Gastroesophageal sphincter (tissue), 4 donors: Measurements from ENCODE around the gene RPTOR. TPM values are rescaled to one million over a fixed set of nuclear protein-coding genes. Genes with fewer than 3 reads are reported as not detected.

Experiments used
- ATAC-seq: fragments of 150-250 bp; one replicate; pipeline ENCODE4 v1.9.1; 2016; ENCODE audit warnings: mild to moderate bottlenecking, moderate library complexity
- H3K27ac ChIP-seq, 4 donors: fragments of 200-600 bp; sonication (generic) in 3 of 4; 1 replicate in 3 of 4; 2 replicates in 1 of 4; pipeline ENCODE4 v1.5.1; 2016 to 2019
- H3K27me3 ChIP-seq: fragments of 200-600 bp; sonication (generic); one replicate; pipeline ENCODE4 v1.5.1; 2019
- H3K36me3 ChIP-seq, 2 donors: fragments of 200-600 bp; sonication (generic); one replicate each; pipeline ENCODE4 v1.5.1; 2019; ENCODE audit warnings: control low read depth in 1 of 2
- H3K4me1 ChIP-seq, 3 donors: fragments of 200-600 bp; sonication (generic); 1 replicate in 2 of 3; 2 replicates in 1 of 3; pipeline ENCODE4 v1.5.1; 2016 to 2019; ENCODE audit warnings: control low read depth in 2 of 3
- H3K4me3 ChIP-seq, 2 donors: fragments of 200-600 bp; sonication (generic); one replicate each; pipeline ENCODE4 v1.5.1; 2019; ENCODE audit warnings: mild to moderate bottlenecking in 1 of 2, moderate library complexity in 1 of 2
- H3K9me3 ChIP-seq, 3 donors: fragments of 200-600 bp; sonication (generic); one replicate each; pipeline ENCODE4 v1.5.1; 2017 to 2019; ENCODE audit warnings: control low read depth in 2 of 3
- CTCF ChIP-seq, 4 experiments: fragments of 200-600 bp in 2 of 4; fragments of 450-650 bp in 2 of 4; sonication (generic) in 1 of 4; IDR thresholded peaks; one replicate each; pipeline ENCODE4 v1.5.1; 2017 to 2019; ENCODE audit warnings: antibody characterized with exemption in 4 of 4, mild to moderate bottlenecking in 2 of 4, moderate library complexity in 2 of 4
- EP300 ChIP-seq: sonication (generic); formaldehyde crosslinking; IDR thresholded peaks from one replicate; pipeline ENCODE4 v1.6.1; 2017; ENCODE audit warnings: antibody characterized with exemption, mild to moderate bottlenecking
- POLR2A ChIP-seq, 2 donors: fragments of 450-650 bp; IDR thresholded peaks; one replicate each; pipeline ENCODE4 v1.6.1; 2017; ENCODE audit warnings: antibody characterized with exemption in 2 of 2, mild to moderate bottlenecking in 2 of 2, moderate library complexity in 1 of 2
- POLR2AphosphoS5 ChIP-seq: sonication (generic); formaldehyde crosslinking; IDR thresholded peaks from one replicate; pipeline ENCODE4 v1.6.1; 2017; ENCODE audit warnings: antibody characterized with exemption
- WGBS, 2 donors: methylation state at CpG; one replicate each; pipeline ENCODE4 v1.1.5; 2018; ENCODE audit warnings: low coverage in 1 of 2; 5-methylcytosine and 5-hydroxymethylcytosine counted together
- total RNA-seq, 4 donors: library from RNA; depleted of rRNA; stranded (reverse); fragments of >200 nt; gene quantifications; one replicate each; pipeline ENCODE4 v1.1.0, GENCODE V29; 2016

The RPTOR gene
- total RNA-seq, 4 donors from 2014 or later, result 25.7 to 56.8 (median 39.7) TPM

GRCh38 chr17:80998748-80999535 lies 454.3 kb downstream of the RPTOR start:
- no peak overlapping the region for H3K27ac ChIP-seq
- no peak overlapping the region for H3K4me3 ChIP-seq
- 89 to 93% methylated on average over 3 to 9 of the region's 39 CpGs for WGBS, 2 donors
- H3K4me1 ChIP-seq, result peaks cover 0 to 31% (median 6%) of the 10 kb centered on the region in 3 donors
- ATAC-seq, result no peak
- TF ChIP-seq CTCF (IDR thresholded peaks at IDR 0.05) (no peak), POLR2AphosphoS5 (no peak), EP300 (no peak), POLR2A (IDR thresholded peaks at IDR 0.05) (no peak)
- H3K9me3 ChIP-seq, result no peaks in the 10 kb centered on the region
- peaks cover 0 to 64% of the 10 kb centered on the region in 2 donors for H3K36me3 ChIP-seq
- peaks cover 11% of the 10 kb centered on the region for H3K27me3 ChIP-seq

GRCh38 chr17:80999536-81000333 lies 455.1 kb downstream of the RPTOR start:
- TF ChIP-seq CTCF (IDR thresholded peaks at IDR 0.05), result no peak
- no peak for TF ChIP-seq EP300
- TF ChIP-seq POLR2A (IDR thresholded peaks at IDR 0.05), result no peak
- no peak for TF ChIP-seq POLR2AphosphoS5
- Histone ChIP-seq H3K4me1 (peaks cover 0 to 33% (median 12%) of the 10 kb centered on the region in 3 donors), H3K36me3 (peaks cover 0 to 57% of the 10 kb centered on the region in 2 donors), H3K9me3 (no peaks in the 10 kb centered on the region), H3K27me3 (peaks cover 19% of the 10 kb centered on the region), H3K27ac (no peak overlapping the region), H3K4me3 (no peak overlapping the region)
- no CpG with 5 or more reads among the region's 40 CpGs for WGBS, 2 donors
- no peak for ATAC-seq

- peaks cover 25% of the 10 kb centered on the region for H3K27me3 ChIP-seq
- TF ChIP-seq POLR2A (IDR thresholded peaks at IDR 0.05) (no peak), CTCF (IDR thresholded peaks at IDR 0.05) (no peak), EP300 (no peak), POLR2AphosphoS5 (no peak)
- peaks cover 0 to 33% (median 12%) of the 10 kb centered on the region in 3 donors for H3K4me1 ChIP-seq
- no peak overlapping the region for H3K4me3 ChIP-seq
- no peaks in the 10 kb centered on the region for H3K9me3 ChIP-seq
- no peak for ATAC-seq
- WGBS, 2 donors, result no CpG with 5 or more reads among the region's 8 CpGs
- H3K27ac ChIP-seq, result no peak overlapping the region
- H3K36me3 ChIP-seq, result peaks cover 0 to 51% of the 10 kb centered on the region in 2 donors
Measured at GRCh38 chr17:81000334-81000630, 455.6 kb downstream of the RPTOR start.

GRCh38 chr17:81000631-81001357 lies 456.2 kb downstream of the RPTOR start:
- Histone ChIP-seq H3K27ac (no peak overlapping the region), H3K4me3 (no peak overlapping the region), H3K36me3 (peaks cover 0 to 46% of the 10 kb centered on the region in 2 donors), H3K4me1 (peaks cover 0 to 33% (median 12%) of the 10 kb centered on the region in 3 donors), H3K27me3 (peaks cover 30% of the 10 kb centered on the region), H3K9me3 (no peaks in the 10 kb centered on the region)
- 69% methylated on average over 5 of the region's 18 CpGs; no CpG with 5 or more reads in 1 of the 2 donors for WGBS, 2 donors
- TF ChIP-seq EP300 (no peak), POLR2A (IDR thresholded peaks at IDR 0.05) (no peak), POLR2AphosphoS5 (no peak), CTCF (IDR thresholded peaks at IDR 0.05) (no peak)
- no peak for ATAC-seq
